K562 (cell line): ENCODE data around the gene JAK3. TPM values are rescaled to one million over a fixed set of nuclear protein-coding genes. Genes with fewer than 3 reads are reported as not detected.

Source experiments
- AFF1 ChIP-seq, 2 experiments: fragments of 450-650 bp; IDR thresholded peaks; 2 replicates each; pipeline ENCODE4 v1.6.1; 2018; ENCODE audit warnings: mild to moderate bottlenecking in 2 of 2, low read depth in 1 of 2; ENCODE audit not compliant: partially characterized antibody in 2 of 2
- ZNF217 ChIP-seq: sonication (generic); formaldehyde crosslinking; IDR thresholded peaks from 2 replicates; pipeline ENCODE4 v1.8.0; 2022; ENCODE audit warnings: mild to moderate bottlenecking, missing genetic modification reagents
- polyA plus RNA-seq, 8 experiments: library from polyadenylated mRNA; depleted of rRNA in 4 of 8; stranded (reverse) in 5 of 8; unstranded in 3 of 8; fragments of >200 nt; fragmentation: Nextera tagmentation in 2 of 8; fragmentation: Illumina TruSeq in 1 of 8; extraction: Ambion mirVana in 2 of 8; extraction: Trizol in 1 of 8; gene quantifications; 2 replicates each; pipeline versions ENCODE4 v1.2.1 to v1.2.3, GENCODE V29; 2011 to 2014; ENCODE audit warnings: inconsistent platforms in 1 of 8, missing spikeins in 1 of 8
- total RNA-seq, 7 experiments: library from RNA; depleted of rRNA in 6 of 7; stranded (reverse); fragments of >200 nt in 6 of 7; fragmentation: Illumina TruSeq in 2 of 7; extraction: Trizol in 2 of 7; gene quantifications; 2 replicates each; pipeline versions ENCODE4 v1.2.1 to v1.2.3, GENCODE V29; 2011 to 2021; ENCODE audit warnings: low replicate concordance in 1 of 7
- TF ChIP-seq, protein P1 (sequence below), 2 experiments: fragments of 450-650 bp; IDR thresholded peaks; 2 replicates each; pipeline ENCODE4 v1.6.1; 2016; ENCODE audit warnings: mild to moderate bottlenecking in 2 of 2, borderline replicate concordance in 1 of 2, low read depth in 1 of 2, moderate library complexity in 1 of 2
- TF ChIP-seq, protein P2 (sequence below): sonication (generic); formaldehyde crosslinking; IDR thresholded peaks from 2 replicates; pipeline ENCODE4 v1.8.0; 2022; ENCODE audit warnings: mild to moderate bottlenecking, low read depth, missing genetic modification reagents

The JAK3 gene
- total and polyA plus RNA-seq, 9 of the 15 experiments (the other 6 are each of a cell fraction or from before 2014, with no cell fraction given): 0.01 to 0.18 (median 0.07) TPM; not detected in 1

GRCh38 chr19:17795495-17795856, 52.3 kb downstream of the JAK3 start (continued):
- TF ChIP-seq, protein P1, sequence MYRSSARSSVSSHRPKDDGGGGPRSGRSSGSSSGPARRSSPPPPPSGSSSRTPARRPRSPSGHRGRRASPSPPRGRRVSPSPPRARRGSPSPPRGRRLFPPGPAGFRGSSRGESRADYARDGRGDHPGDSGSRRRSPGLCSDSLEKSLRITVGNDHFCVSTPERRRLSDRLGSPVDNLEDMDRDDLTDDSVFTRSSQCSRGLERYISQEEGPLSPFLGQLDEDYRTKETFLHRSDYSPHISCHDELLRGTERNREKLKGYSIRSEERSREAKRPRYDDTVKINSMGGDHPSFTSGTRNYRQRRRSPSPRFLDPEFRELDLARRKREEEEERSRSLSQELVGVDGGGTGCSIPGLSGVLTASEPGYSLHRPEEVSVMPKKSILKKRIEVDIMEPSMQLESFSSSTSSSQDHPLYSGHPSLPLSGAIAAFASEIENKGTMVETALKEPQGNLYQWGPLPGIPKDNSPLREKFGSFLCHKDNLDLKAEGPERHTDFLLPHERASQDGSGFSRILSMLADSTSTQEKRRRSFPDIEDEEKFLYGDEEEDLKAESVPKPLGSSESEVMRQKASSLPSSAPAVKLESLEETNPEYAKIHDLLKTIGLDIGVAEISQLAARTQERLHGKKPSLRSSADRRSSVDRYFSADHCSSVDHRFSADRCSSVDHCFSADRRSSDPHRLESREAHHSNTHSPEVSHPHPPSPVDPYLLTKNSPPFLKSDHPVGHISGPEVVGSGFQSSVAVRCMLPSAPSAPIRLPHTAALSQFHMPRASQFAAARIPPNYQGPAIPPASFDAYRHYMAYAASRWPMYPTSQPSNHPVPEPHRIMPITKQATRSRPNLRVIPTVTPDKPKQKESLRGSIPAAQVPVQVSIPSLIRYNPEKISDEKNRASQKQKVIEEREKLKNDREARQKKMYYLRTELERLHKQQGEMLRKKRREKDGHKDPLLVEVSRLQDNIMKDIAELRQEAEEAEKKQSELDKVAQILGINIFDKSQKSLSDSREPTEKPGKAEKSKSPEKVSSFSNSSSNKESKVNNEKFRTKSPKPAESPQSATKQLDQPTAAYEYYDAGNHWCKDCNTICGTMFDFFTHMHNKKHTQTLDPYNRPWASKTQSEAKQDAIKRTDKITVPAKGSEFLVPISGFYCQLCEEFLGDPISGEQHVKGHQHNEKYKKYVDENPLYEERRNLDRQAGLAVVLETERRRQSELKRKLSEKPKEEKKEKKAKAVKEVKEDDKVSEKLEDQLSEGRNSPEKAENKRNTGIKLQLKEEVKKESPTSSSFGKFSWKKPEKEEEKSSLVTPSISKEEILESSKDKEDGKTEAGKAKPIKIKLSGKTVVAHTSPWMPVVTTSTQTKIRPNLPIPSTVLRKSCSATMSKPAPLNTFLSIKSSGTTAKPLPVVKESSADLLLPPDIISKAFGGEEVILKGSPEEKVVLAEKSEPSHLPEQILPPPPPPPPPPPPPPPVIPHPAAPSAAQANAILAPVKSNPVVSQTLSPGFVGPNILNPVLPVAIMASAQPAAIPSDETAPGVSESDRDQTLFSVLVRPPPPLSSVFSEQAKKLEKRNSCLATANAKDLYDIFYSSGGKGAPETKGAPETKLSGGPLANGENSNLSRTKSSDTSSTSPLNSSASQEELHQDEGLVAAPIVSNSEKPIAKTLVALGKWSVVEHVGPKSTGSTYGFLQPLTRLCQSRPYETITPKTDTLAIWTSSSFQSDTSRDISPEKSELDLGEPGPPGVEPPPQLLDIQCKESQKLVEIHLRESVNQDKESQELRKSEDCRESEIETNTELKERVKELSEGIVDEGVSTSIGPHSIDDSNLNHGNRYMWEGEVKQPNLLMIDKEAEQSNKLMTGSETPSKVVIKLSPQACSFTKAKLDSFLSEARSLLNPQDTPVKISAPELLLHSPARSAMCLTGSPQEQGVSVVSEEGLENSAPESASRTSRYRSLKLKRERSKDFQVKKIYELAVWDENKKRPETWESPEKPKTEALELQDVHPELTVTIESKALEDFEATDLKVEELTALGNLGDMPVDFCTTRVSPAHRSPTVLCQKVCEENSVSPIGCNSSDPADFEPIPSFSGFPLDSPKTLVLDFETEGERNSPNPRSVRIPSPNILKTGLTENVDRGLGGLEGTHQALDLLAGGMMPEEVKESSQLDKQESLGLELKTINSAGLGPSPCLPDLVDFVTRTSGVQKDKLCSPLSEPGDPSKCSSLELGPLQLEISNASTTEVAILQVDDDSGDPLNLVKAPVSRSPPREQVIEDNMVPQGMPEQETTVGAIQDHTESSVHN (IDR thresholded peaks at IDR 0.05; ENCODE audit: borderline replicate concordance in 1 of 2, low read depth in 1 of 2): no peak
- TF ChIP-seq, protein P2, sequence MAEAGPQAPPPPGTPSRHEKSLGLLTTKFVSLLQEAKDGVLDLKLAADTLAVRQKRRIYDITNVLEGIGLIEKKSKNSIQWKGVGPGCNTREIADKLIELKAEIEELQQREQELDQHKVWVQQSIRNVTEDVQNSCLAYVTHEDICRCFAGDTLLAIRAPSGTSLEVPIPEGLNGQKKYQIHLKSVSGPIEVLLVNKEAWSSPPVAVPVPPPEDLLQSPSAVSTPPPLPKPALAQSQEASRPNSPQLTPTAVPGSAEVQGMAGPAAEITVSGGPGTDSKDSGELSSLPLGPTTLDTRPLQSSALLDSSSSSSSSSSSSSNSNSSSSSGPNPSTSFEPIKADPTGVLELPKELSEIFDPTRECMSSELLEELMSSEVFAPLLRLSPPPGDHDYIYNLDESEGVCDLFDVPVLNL (CRISPR knock-in tag): no peak
- TF ChIP-seq ZNF217 (CRISPR knock-in tag): no peak
- no peak for TF ChIP-seq AFF1 (IDR thresholded peaks at IDR 0.05; ENCODE audit: low read depth in 1 of 2, partially characterized antibody in 2 of 2)
